Smooth muscle cell (in vitro differentiated cells): ENCODE results near the gene CHMP4B. TPM values are rescaled to one million over a fixed set of nuclear protein-coding genes. Genes with fewer than 3 reads are reported as not detected.
A peak's percentile ranks its signal among the peaks of the same experiment; 100 is the strongest.

Source experiments
- DNase-seq: peaks from one replicate; lab custom pipeline; 2025; ENCODE audit not compliant: unreplicated experiment; lab: John Stamatoyannopoulos, UW
- H2AFZ ChIP-seq: fragments of 200-600 bp; sonication (generic); 2 replicates; pipeline ENCODE4 v1.6.0; 2016; ENCODE audit warnings: antibody characterized with exemption, low read depth, mild to moderate bottlenecking
- H3F3A ChIP-seq: fragments of 200-600 bp; sonication (generic); 2 replicates; pipeline ENCODE4 v1.6.0; 2017; ENCODE audit warnings: antibody characterized with exemption, low read depth
- H3K27ac ChIP-seq: fragments of 200-600 bp; sonication (generic); 2 replicates; pipeline ENCODE4 v1.5.1; 2016; ENCODE audit warnings: low read depth, mild to moderate bottlenecking
- H3K27me3 ChIP-seq: fragments of 200-600 bp; sonication (generic); 2 replicates; pipeline ENCODE4 v1.6.1; 2016; ENCODE audit warnings: low read depth, mild to moderate bottlenecking
- H3K36me3 ChIP-seq: fragments of 200-600 bp; sonication (generic); 2 replicates; pipeline ENCODE4 v1.5.1; 2016; ENCODE audit warnings: low read depth
- H3K4me1 ChIP-seq: fragments of 200-600 bp; sonication (generic); 2 replicates; pipeline ENCODE4 v1.5.1; 2016; ENCODE audit warnings: low read depth
- H3K4me2 ChIP-seq: fragments of 200-600 bp; sonication (generic); 2 replicates; pipeline ENCODE4 v1.6.0; 2016; ENCODE audit warnings: mild to moderate bottlenecking
- H3K4me3 ChIP-seq: fragments of 200-600 bp; sonication (generic); 2 replicates; pipeline ENCODE4 v1.5.1; 2016; ENCODE audit warnings: mild to moderate bottlenecking
- H3K79me2 ChIP-seq: fragments of 200-600 bp; sonication (generic); 2 replicates; pipeline ENCODE4 v1.6.0; 2016; ENCODE audit warnings: low read depth, mild to moderate bottlenecking
- H3K9ac ChIP-seq: fragments of 200-600 bp; sonication (generic); 2 replicates; pipeline ENCODE4 v1.6.0; 2016; ENCODE audit warnings: low read depth
- H3K9me3 ChIP-seq: fragments of 200-600 bp; sonication (generic); replicated peaks from 2 replicates; pipeline ENCODE4 v1.5.1; 2016; ENCODE audit warnings: low read depth
- H4K20me1 ChIP-seq: fragments of 200-600 bp; sonication (generic); 2 replicates; pipeline ENCODE4 v1.6.0; 2016; ENCODE audit warnings: low read depth
- CTCF ChIP-seq: fragments of 200-600 bp; sonication (generic); IDR thresholded peaks from 2 replicates; pipeline ENCODE4 v1.5.1; 2017; ENCODE audit warnings: borderline replicate concordance, mild to moderate bottlenecking, antibody characterized with exemption; ENCODE audit not compliant: insufficient read depth, poor library complexity, severe bottlenecking
- WGBS: methylation state at CpG from one replicate; pipeline ENCODE4 v1.1.7; 2016; ENCODE audit warnings: low lambda C conversion rate; 5-methylcytosine and 5-hydroxymethylcytosine counted together
- polyA plus RNA-seq: library from polyadenylated mRNA; unstranded; fragments of >200 nt; fragmentation: Nextera tagmentation; extraction: Ambion mirVana; gene quantifications from 2 replicates; pipeline ENCODE4 v1.2.1, GENCODE V29; 2016
- total RNA-seq: library from RNA; depleted of rRNA; stranded (reverse); fragments of >200 nt; gene quantifications from 2 replicates; pipeline ENCODE4 v1.2.3, GENCODE V29; 2014

The CHMP4B gene
- total and polyA plus RNA-seq, 2 experiments from 2014 or later: 6.2 to 49.4 TPM

GRCh38 chr20:33862709-33863403, 51.7 kb downstream of the CHMP4B start:
- peak; percentile 64 for TF ChIP-seq CTCF
- Histone ChIP-seq H3F3A (peaks cover 8% of the 10 kb centered on the region), H3K36me3 (no peaks in the 10 kb centered on the region), H3K79me2 (no peaks in the 10 kb centered on the region), H3K27me3 (no peaks in the 10 kb centered on the region), H3K4me1 (peaks cover 4% of the 10 kb centered on the region), H3K9me3 (no peaks in the 10 kb centered on the region), H2AFZ (peak overlapping the region; percentile 26), H3K4me3 (peak overlapping the region; percentile 6), H4K20me1 (no peaks in the 10 kb centered on the region), H3K9ac (no peak overlapping the region), H3K27ac (no peak overlapping the region), H3K4me2 (peak overlapping the region; percentile 75)
- 46% methylated on average over 24 of the region's 32 CpGs for WGBS
- DNase-seq: peak; percentile 14

- TF ChIP-seq CTCF: no peak
- H3K9me3 ChIP-seq: no peaks in the 10 kb centered on the region
- 84% methylated on average over 7 of the region's 7 CpGs for WGBS
- H3K4me2 ChIP-seq: no peak overlapping the region
- no peak overlapping the region for H2AFZ ChIP-seq
- no peak overlapping the region for H3K9ac ChIP-seq
- H4K20me1 ChIP-seq: no peaks in the 10 kb centered on the region
- no peaks in the 10 kb centered on the region for H3K36me3 ChIP-seq
- no peaks in the 10 kb centered on the region for H3K79me2 ChIP-seq
- no peak overlapping the region for H3K27ac ChIP-seq
- no peaks in the 10 kb centered on the region for H3F3A ChIP-seq
- peaks cover 4% of the 10 kb centered on the region for H3K4me1 ChIP-seq
- H3K4me3 ChIP-seq: no peak overlapping the region
- DNase-seq: no peak
- H3K27me3 ChIP-seq: no peaks in the 10 kb centered on the region
Measured at GRCh38 chr20:33863440-33864323, 52.5 kb downstream of the CHMP4B start.

GRCh38 chr20:33864324-33864963, 53.3 kb downstream of the CHMP4B start:
- H3K79me2 ChIP-seq: no peaks in the 10 kb centered on the region
- no peak for TF ChIP-seq CTCF
- H4K20me1 ChIP-seq: no peaks in the 10 kb centered on the region
- no peak overlapping the region for H3K4me2 ChIP-seq
- WGBS: 78% methylated on average over 15 of the region's 15 CpGs
- H3K27ac ChIP-seq: no peak overlapping the region
- H3K4me1 ChIP-seq: peaks cover 4% of the 10 kb centered on the region
- H3F3A ChIP-seq: no peaks in the 10 kb centered on the region
- no peak overlapping the region for H3K9ac ChIP-seq
- H3K27me3 ChIP-seq: no peaks in the 10 kb centered on the region
- DNase-seq: no peak
- no peaks in the 10 kb centered on the region for H3K9me3 ChIP-seq
- H3K4me3 ChIP-seq: no peak overlapping the region
- no peak overlapping the region for H2AFZ ChIP-seq
- H3K36me3 ChIP-seq: no peaks in the 10 kb centered on the region
